K562 (cell line): ENCODE results near the gene FLCN. TPM values are rescaled to one million over a fixed set of nuclear protein-coding genes. Genes with fewer than 3 reads are reported as not detected.

Experiments used
- ATAC-seq: fragments of 200-7000 bp; cut with Tn5 transposase; 3 replicates; pipeline ENCODE4 v1.9.1; 2020; ENCODE audit warnings: moderate library complexity
- BruUV-seq: library from RNA; stranded (reverse); fragments of 400-500 nt; replicated peaks from 2 replicates; lab custom pipeline; 2021; lab: Mats Ljungman, UMichigan
- CTCF ChIA-PET: fragments of 300-600 bp; formaldehyde crosslinking; extraction: SDS; loops from one replicate; lab custom pipeline; 2021; ENCODE audit warnings: low intra/inter-chr PET ratio; lab: Yijun Ruan, JAX
- POLR2A ChIA-PET: fragments of 300-600, 350-650 bp; sonication (Branson Sonifier 250); formaldehyde crosslinking; extraction: SDS; loops from one replicate; lab custom pipeline; 2021; ENCODE audit warnings: antibody characterized with exemption, inconsistent platforms; lab: Yijun Ruan, JAX
- DNase-seq, 4 experiments: peaks; one replicate each; pipeline versions ENCODE4 v3.0.0 to v3.0.0-alpha.2; 2011 to 2018; ENCODE audit warnings: low spot score in 3 of 4, mixed read lengths in 3 of 4; ENCODE audit errors: extremely low read depth in 1 of 4
- FAIRE-seq: peaks from 2 replicates; lab custom pipeline; 2011; peaks lifted over from hg19 to GRCh38; lab: Jason Lieb, UNC
- H2AFZ ChIP-seq: 2 replicates; pipeline ENCODE4 v1.6.0; 2011; ENCODE audit warnings: low read depth, low read length, control low read depth, inconsistent platforms
- H3K27ac ChIP-seq: fragments of 200-600 bp; 3 replicates; pipeline ENCODE4 v1.8.0; 2011; ENCODE audit warnings: low read depth, mild to moderate bottlenecking, control low read depth, inconsistent platforms, low read length, moderate library complexity, mixed read lengths; ENCODE audit errors: extremely low read depth
- H3K27me3 ChIP-seq, 2 experiments: fragments of 300-600 bp in 1 of 2; 2 replicates in 1 of 2; 3 replicates in 1 of 2; pipeline versions ENCODE4 v1.6.0 to v1.8.0; 2011; ENCODE audit warnings: inconsistent platforms in 2 of 2, low read length in 2 of 2, mild to moderate bottlenecking in 1 of 2, mixed read lengths in 1 of 2, moderate library complexity in 1 of 2; ENCODE audit not compliant: control insufficient read depth in 2 of 2, insufficient read depth in 2 of 2
- H3K36me3 ChIP-seq: fragments of 300-600 bp; 3 replicates; pipeline ENCODE4 v1.8.0; 2011; ENCODE audit warnings: mild to moderate bottlenecking, low read length, inconsistent platforms; ENCODE audit not compliant: control insufficient read depth, insufficient read depth
- H3K4me1 ChIP-seq, 2 experiments: fragments of 200-600 bp in 1 of 2; replicated peaks in 1 of 2; 2 replicates in 1 of 2; 3 replicates in 1 of 2; pipeline versions ENCODE4 v1.5.1 to v1.8.0; 2011; ENCODE audit warnings: inconsistent platforms in 2 of 2, low read length in 2 of 2, mild to moderate bottlenecking in 1 of 2, mixed read lengths in 1 of 2, moderate library complexity in 1 of 2; ENCODE audit not compliant: control insufficient read depth in 2 of 2, insufficient read depth in 2 of 2
- H3K4me2 ChIP-seq: 2 replicates; pipeline ENCODE4 v1.6.1; 2011; ENCODE audit warnings: low read length, control low read depth, inconsistent platforms, mixed read lengths; ENCODE audit not compliant: insufficient read depth
- H3K4me3 ChIP-seq: fragments of 200-600 bp; sonication (generic), shearing (Covaris generic); 2 replicates; pipeline ENCODE4 v1.5.1; 2016; ENCODE audit warnings: control low read depth, inconsistent platforms
- H3K79me2 ChIP-seq: fragments of 200-600 bp; 3 replicates; pipeline ENCODE4 v1.8.0; 2011; ENCODE audit warnings: low read length, inconsistent platforms; ENCODE audit not compliant: control insufficient read depth, insufficient read depth
- H3K9ac ChIP-seq, 2 experiments: 2 replicates each; pipeline versions ENCODE4 v1.6.0 to v1.6.1; 2011; ENCODE audit warnings: low read depth in 2 of 2, low read length in 2 of 2, control low read depth in 1 of 2, inconsistent platforms in 1 of 2, mild to moderate bottlenecking in 1 of 2, mixed read lengths in 1 of 2; ENCODE audit not compliant: insufficient read depth in 1 of 2
- H3K9me1 ChIP-seq: one replicate; pipeline ENCODE4 v1.6.0; 2011; ENCODE audit warnings: inconsistent platforms, mild to moderate bottlenecking, low read length, moderate library complexity; ENCODE audit not compliant: control insufficient read depth, insufficient read depth
- H3K9me3 ChIP-seq: replicated peaks from 2 replicates; pipeline ENCODE4 v1.5.1; 2011; ENCODE audit warnings: low read depth, low read length, inconsistent platforms; ENCODE audit not compliant: control insufficient read depth, insufficient read depth
- H4K20me1 ChIP-seq: replicated peaks from 2 replicates; pipeline ENCODE4 v1.6.1; 2011; ENCODE audit warnings: low read length, inconsistent platforms, mixed read lengths; ENCODE audit not compliant: control insufficient read depth, insufficient read depth
- ATF1 ChIP-seq, 2 experiments: fragments of 450-650 bp in 1 of 2; IDR thresholded peaks; 2 replicates each; pipeline ENCODE4 v1.6.1; 2016; ENCODE audit warnings: missing compliant biosample characterization in 1 of 2, missing genetic modification characterization in 1 of 2
- CBX5 ChIP-seq: IDR thresholded peaks from 2 replicates; pipeline ENCODE4 v1.6.1; 2014; ENCODE audit warnings: low read depth, borderline replicate concordance
- CTBP1 ChIP-seq: fragments of 450-650 bp; IDR thresholded peaks from 2 replicates; pipeline ENCODE4 v1.6.1; 2016; ENCODE audit warnings: borderline replicate concordance
- HDAC3 ChIP-seq: fragments of 450-650 bp; IDR thresholded peaks from 2 replicates; pipeline ENCODE4 v1.6.1; 2018; ENCODE audit warnings: borderline replicate concordance, mild to moderate bottlenecking, moderate library complexity; ENCODE audit not compliant: partially characterized antibody
- HDAC8 ChIP-seq: fragments of 450-650 bp; IDR thresholded peaks from 2 replicates; pipeline ENCODE4 v1.6.1; 2016; ENCODE audit warnings: mild to moderate bottlenecking, missing genetic modification characterization, moderate library complexity, missing compliant biosample characterization
- HIVEP1 ChIP-seq: fragments of 250-450 bp; sonication (Bioruptor Pico); IDR thresholded peaks from 2 replicates; pipeline ENCODE4 v1.4.0; 2020; ENCODE audit warnings: mild to moderate bottlenecking
- ILF3 ChIP-seq: fragments of 450-650 bp; IDR thresholded peaks from 2 replicates; pipeline ENCODE4 v1.6.1; 2018; ENCODE audit warnings: antibody characterized with exemption, mild to moderate bottlenecking, moderate library complexity, borderline replicate concordance
- NCOR1 ChIP-seq: fragments of 450-650 bp; IDR thresholded peaks from 2 replicates; pipeline ENCODE4 v1.6.1; 2016; ENCODE audit warnings: mild to moderate bottlenecking, moderate library complexity
- ZNF764 ChIP-seq: fragments of 250-450 bp; sonication (Bioruptor Pico); IDR thresholded peaks from 2 replicates; pipeline ENCODE4 v1.4.0; 2020; ENCODE audit warnings: low read depth, mild to moderate bottlenecking, moderate library complexity
- WGBS: fragments of 100-300 bp; shearing (Covaris generic); methylation state at CpG from one replicate; pipeline ENCODE4 v1.1.6; 2016; ENCODE audit warnings: low coverage, mixed read lengths; ENCODE audit not compliant: insufficient coverage; ENCODE audit errors: missing lambda C conversion rate; 5-methylcytosine and 5-hydroxymethylcytosine counted together
- in situ Hi-C: fragments of 300-500 bp; cut with MboI; formaldehyde crosslinking; loops from 4 replicates; pipeline ENCODE4 v1.15.0; 2018; ENCODE audit warnings: inconsistent platforms, mixed read lengths
- intact Hi-C: fragments of 100-400 bp; cut with micrococcal nuclease; formaldehyde crosslinking; loops from 2 replicates; pipeline ENCODE4 v1.14.2; 2022
- polyA plus RNA-seq, 8 experiments: library from polyadenylated mRNA; depleted of rRNA in 4 of 8; stranded (reverse) in 5 of 8; unstranded in 3 of 8; fragments of >200 nt; fragmentation: Nextera tagmentation in 2 of 8; fragmentation: Illumina TruSeq in 1 of 8; extraction: Ambion mirVana in 2 of 8; extraction: Trizol in 1 of 8; gene quantifications; 2 replicates each; pipeline versions ENCODE4 v1.2.1 to v1.2.3, GENCODE V29; 2011 to 2014; ENCODE audit warnings: inconsistent platforms in 1 of 8, missing spikeins in 1 of 8
- total RNA-seq, 7 experiments: library from RNA; depleted of rRNA in 6 of 7; stranded (reverse); fragments of >200 nt in 6 of 7; fragmentation: Illumina TruSeq in 2 of 7; extraction: Trizol in 2 of 7; gene quantifications; 2 replicates each; pipeline versions ENCODE4 v1.2.1 to v1.2.3, GENCODE V29; 2011 to 2021; ENCODE audit warnings: low replicate concordance in 1 of 7
- TF ChIP-seq, protein P1 (sequence below): fragments of 250-450 bp; sonication (Bioruptor Pico); IDR thresholded peaks from 2 replicates; pipeline ENCODE4 v1.8.0; 2021; ENCODE audit warnings: mild to moderate bottlenecking, moderate library complexity

Gene FLCN
- total and polyA plus RNA-seq, 9 of the 15 experiments (the other 6 are each of a cell fraction or from before 2014, with no cell fraction given) = 1.6 to 33.5 (median 10.9) TPM

DNA sequence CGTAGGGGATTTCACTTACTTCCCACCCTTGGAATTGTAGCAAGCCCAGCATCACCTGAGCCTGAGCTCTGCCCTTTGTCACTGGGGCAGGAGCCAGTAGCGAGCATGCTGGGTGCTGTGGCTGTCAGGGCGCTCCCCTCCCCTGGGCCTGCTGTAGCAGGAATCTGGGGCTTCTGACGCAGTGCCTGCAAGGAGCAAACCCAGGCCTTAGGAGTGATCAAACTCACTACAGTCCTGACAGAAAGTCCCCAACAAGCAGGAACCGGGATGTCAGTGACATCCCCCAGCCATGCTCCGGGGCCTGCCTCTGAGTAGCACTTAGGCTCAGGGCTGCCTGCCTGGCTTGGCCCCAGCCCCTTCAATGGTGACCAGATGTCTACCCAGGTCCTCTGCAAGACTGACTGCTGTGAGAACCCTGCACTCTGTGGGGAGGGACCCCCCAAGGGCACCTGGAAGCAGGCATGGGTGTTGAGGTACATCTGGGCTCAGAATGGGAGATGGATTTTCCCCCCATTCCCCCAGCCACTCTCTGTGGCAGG, 54.3 kb downstream of the FLCN start:
- DNase-seq = no peak
- no peak overlapping the region for H3K4me3 ChIP-seq
- no peaks in the 10 kb centered on the region; a peak in 1 of 5 replicates for H3K4me1 ChIP-seq
- H3K27ac ChIP-seq = no peak overlapping the region
- H4K20me1 ChIP-seq = no peaks in the 10 kb centered on the region
- no peak overlapping the region for H3K9ac ChIP-seq
- ChIA-PET CTCF (no interaction called here), POLR2A (interaction anchor here (0.6 kb wide), 1 partner anchor 337 kb away, joined by 3 read pairs; no protein-coding TSS in a partner anchor)
- no peak for TF ChIP-seq HIVEP1
- no peak for TF ChIP-seq CBX5
- no peak for TF ChIP-seq ILF3
- TF ChIP-seq NCOR1 = no peak
- no peak for TF ChIP-seq HDAC3
- TF ChIP-seq, protein P1, sequence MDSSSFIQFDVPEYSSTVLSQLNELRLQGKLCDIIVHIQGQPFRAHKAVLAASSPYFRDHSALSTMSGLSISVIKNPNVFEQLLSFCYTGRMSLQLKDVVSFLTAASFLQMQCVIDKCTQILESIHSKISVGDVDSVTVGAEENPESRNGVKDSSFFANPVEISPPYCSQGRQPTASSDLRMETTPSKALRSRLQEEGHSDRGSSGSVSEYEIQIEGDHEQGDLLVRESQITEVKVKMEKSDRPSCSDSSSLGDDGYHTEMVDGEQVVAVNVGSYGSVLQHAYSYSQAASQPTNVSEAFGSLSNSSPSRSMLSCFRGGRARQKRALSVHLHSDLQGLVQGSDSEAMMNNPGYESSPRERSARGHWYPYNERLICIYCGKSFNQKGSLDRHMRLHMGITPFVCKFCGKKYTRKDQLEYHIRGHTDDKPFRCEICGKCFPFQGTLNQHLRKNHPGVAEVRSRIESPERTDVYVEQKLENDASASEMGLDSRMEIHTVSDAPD (CRISPR knock-in tag) = no peak
- no peak for TF ChIP-seq CTBP1
- TF ChIP-seq HDAC8 (tag) = no peak
- TF ChIP-seq ATF1 (CRISPR knock-in tag; IDR thresholded peaks at IDR 0.05) = no peak
- no peak for TF ChIP-seq ATF1 (tag; IDR thresholded peaks at IDR 0.05)
- no peak for TF ChIP-seq ZNF764 (CRISPR knock-in tag)
- no peak overlapping the region for H3K4me2 ChIP-seq
- H3K36me3 ChIP-seq = peaks cover 32% of the 10 kb centered on the region; the same call in 2 of the 3 replicates
- WGBS = 83% methylated on average over 4 of the region's 6 CpGs
- in situ Hi-C loops = no loop called here
- BruUV-seq = no TSS peak
- no peak overlapping the region for H2AFZ ChIP-seq
- no peak for ATAC-seq
- intact Hi-C loops = no loop called here
- no peaks in the 10 kb centered on the region for H3K9me3 ChIP-seq
- H3K79me2 ChIP-seq = no peaks in the 10 kb centered on the region
- no peaks in the 10 kb centered on the region for H3K9me1 ChIP-seq
- FAIRE-seq = no peak
- no peaks in the 10 kb centered on the region for H3K27me3 ChIP-seq
